HepG2 (cell line): Measurements from ENCODE around the gene KAZALD1. TPM values are rescaled to one million over a fixed set of nuclear protein-coding genes. Genes with fewer than 3 reads are reported as not detected.

ENCODE experiments used
- ATAC-seq: fragments of 200-7000 bp; cut with Tn5 transposase; 3 replicates; pipeline ENCODE4 v1.9.1; 2020; ENCODE audit warnings: mild to moderate bottlenecking, moderate library complexity
- BruUV-seq: library from RNA; stranded (reverse); fragments of 400-500 nt; replicated peaks from 2 replicates; lab custom pipeline; 2021; lab: Mats Ljungman, UMichigan
- CTCF ChIA-PET: fragments of 300-600 bp; formaldehyde crosslinking; extraction: SDS; loops from one replicate; lab custom pipeline; 2021; ENCODE audit warnings: low total read pairs, inconsistent platforms, low intra/inter-chr PET ratio; lab: Yijun Ruan, JAX
- POLR2A ChIA-PET: fragments of 350-600 bp; sonication (Branson Sonifier 250); formaldehyde crosslinking; loops from one replicate; lab custom pipeline; 2020; ENCODE audit warnings: antibody characterized with exemption, inconsistent platforms; lab: Yijun Ruan, JAX
- DNase-seq: peaks from one replicate; pipeline ENCODE4 v3.0.0-alpha.2; 2015; ENCODE audit warnings: low spot score
- FAIRE-seq: peaks from 3 replicates; lab custom pipeline; 2011; peaks lifted over from hg19 to GRCh38; lab: Jason Lieb, UNC
- H2AFZ ChIP-seq: one replicate; pipeline ENCODE4 v1.6.1; 2011; ENCODE audit warnings: low read length, inconsistent platforms
- H3K27ac ChIP-seq: fragments of 300-600 bp; 3 replicates; pipeline ENCODE4 v1.8.0; 2011; ENCODE audit warnings: mixed run types, mild to moderate bottlenecking, mixed read lengths, low read length, inconsistent platforms; ENCODE audit not compliant: insufficient read depth; ENCODE audit errors: extremely low read length
- H3K27me3 ChIP-seq, 2 experiments: fragments of 200-600 bp in 1 of 2; 2 replicates in 1 of 2; 3 replicates in 1 of 2; pipeline versions ENCODE4 v1.6.0 to v1.8.0; 2011; ENCODE audit warnings: low read length in 2 of 2, mild to moderate bottlenecking in 2 of 2, moderate library complexity in 2 of 2, inconsistent platforms in 1 of 2; ENCODE audit not compliant: insufficient read depth in 2 of 2, control insufficient read depth in 1 of 2
- H3K36me3 ChIP-seq, 2 experiments: fragments of 200-600 bp in 1 of 2; replicated peaks in 1 of 2; 2 replicates in 1 of 2; 3 replicates in 1 of 2; pipeline versions ENCODE4 v1.5.1 to v1.8.0; 2011; ENCODE audit warnings: low read length in 2 of 2, inconsistent platforms in 1 of 2; ENCODE audit not compliant: insufficient read depth in 2 of 2, control insufficient read depth in 1 of 2
- H3K4me1 ChIP-seq: 2 replicates; pipeline ENCODE4 v1.5.1; 2012; ENCODE audit warnings: low read length, inconsistent platforms; ENCODE audit not compliant: insufficient read depth
- H3K4me2 ChIP-seq: 2 replicates; pipeline ENCODE4 v1.6.0; 2011; ENCODE audit warnings: low read depth, low read length, inconsistent platforms
- H3K4me3 ChIP-seq, 3 experiments: fragments of 200-600 bp in 1 of 3; sonication (generic), shearing (Covaris generic) in 1 of 3; replicated peaks in 1 of 3; 2 replicates each; pipeline ENCODE4 v1.5.1; 2011 to 2016; ENCODE audit warnings: low read length in 3 of 3, inconsistent platforms in 2 of 3, low read depth in 2 of 3, mild to moderate bottlenecking in 2 of 3, control low read depth in 1 of 3, mixed read lengths in 1 of 3; ENCODE audit not compliant: insufficient read depth in 1 of 3
- H3K79me2 ChIP-seq: one replicate; pipeline ENCODE4 v1.6.1; 2011; ENCODE audit warnings: low read length, inconsistent platforms; ENCODE audit not compliant: insufficient read depth
- H3K9ac ChIP-seq: 2 replicates; pipeline ENCODE4 v1.6.0; 2011; ENCODE audit warnings: mild to moderate bottlenecking, low read depth, low read length, inconsistent platforms; ENCODE audit not compliant: insufficient read depth
- H3K9me3 ChIP-seq: 2 replicates; pipeline ENCODE4 v1.5.1; 2012; ENCODE audit warnings: mild to moderate bottlenecking, low read length
- H4K20me1 ChIP-seq: 2 replicates; pipeline ENCODE4 v1.6.0; 2011; ENCODE audit warnings: inconsistent platforms, mild to moderate bottlenecking, low read length, moderate library complexity; ENCODE audit not compliant: insufficient read depth
- ARNTL ChIP-seq: sonication (generic); formaldehyde crosslinking; IDR thresholded peaks from 2 replicates; pipeline ENCODE4 v1.4.0; 2020; ENCODE audit warnings: mild to moderate bottlenecking, missing genetic modification reagents
- CHD4 ChIP-seq: fragments of 200-600 bp; sonication (generic); IDR thresholded peaks from 2 replicates; pipeline ENCODE4 v1.7.0; 2017; ENCODE audit warnings: mild to moderate bottlenecking, low read length, borderline replicate concordance
- GFI1 ChIP-seq: sonication (generic); formaldehyde crosslinking; IDR thresholded peaks from 2 replicates; pipeline ENCODE4 v1.5.0; 2020; ENCODE audit warnings: missing genetic modification reagents, mild to moderate bottlenecking, borderline replicate concordance
- KLF15 ChIP-seq: sonication (generic); formaldehyde crosslinking; IDR thresholded peaks from 2 replicates; pipeline ENCODE4 v1.8.1; 2023; ENCODE audit warnings: borderline replicate concordance, mild to moderate bottlenecking, inconsistent platforms, missing genetic modification reagents, mixed read lengths
- MED1 ChIP-seq: sonication (generic); formaldehyde crosslinking; IDR thresholded peaks from 2 replicates; pipeline ENCODE4 v1.4.0; 2020; ENCODE audit warnings: missing genetic modification reagents
- NAIF1 ChIP-seq: sonication (generic); formaldehyde crosslinking; IDR thresholded peaks from 2 replicates; pipeline ENCODE4 v1.5.0; 2020; ENCODE audit warnings: mild to moderate bottlenecking, missing genetic modification reagents, borderline replicate concordance
- TBL1XR1 ChIP-seq: fragments of 150-350 bp; IDR thresholded peaks from 2 replicates; pipeline ENCODE4 v1.6.1; 2014; ENCODE audit warnings: borderline replicate concordance, low read length; ENCODE audit not compliant: partially characterized antibody
- THAP7 ChIP-seq: sonication (generic); formaldehyde crosslinking; IDR thresholded peaks from 2 replicates; pipeline ENCODE4 v1.8.1; 2023; ENCODE audit warnings: mild to moderate bottlenecking, missing genetic modification reagents
- ZFP62 ChIP-seq: sonication (generic); formaldehyde crosslinking; IDR thresholded peaks from 2 replicates; pipeline ENCODE4 v1.4.0; 2020; ENCODE audit warnings: missing genetic modification reagents
- ZNF256 ChIP-seq: sonication (generic); formaldehyde crosslinking; conservative IDR thresholded peaks from 2 replicates; pipeline ENCODE4 v1.4.0; 2020; ENCODE audit warnings: missing genetic modification reagents
- ZNF282 ChIP-seq: fragments of 450-650 bp; IDR thresholded peaks from 2 replicates; pipeline ENCODE4 v1.6.1; 2018; ENCODE audit not compliant: partially characterized antibody
- ZNF446 ChIP-seq: sonication (generic); formaldehyde crosslinking; IDR thresholded peaks from 2 replicates; pipeline ENCODE4 v1.5.0; 2020; ENCODE audit warnings: mild to moderate bottlenecking, missing genetic modification reagents
- ZNF580 ChIP-seq: IDR thresholded peaks from 2 replicates; pipeline ENCODE4 v1.6.1; 2016; ENCODE audit warnings: low read depth, borderline replicate concordance
- ZNF607 ChIP-seq: sonication (generic); formaldehyde crosslinking; IDR thresholded peaks from 2 replicates; pipeline ENCODE4 v1.5.1; 2020; ENCODE audit warnings: missing genetic modification reagents, mild to moderate bottlenecking, borderline replicate concordance
- ZNF720 ChIP-seq: sonication (generic); formaldehyde crosslinking; IDR thresholded peaks from 2 replicates; pipeline ENCODE4 v1.4.0; 2020; ENCODE audit warnings: missing genetic modification reagents
- WGBS: methylation state at CpG from one replicate; pipeline ENCODE4 v1.1.6; 2017; ENCODE audit warnings: low lambda C conversion rate; 5-methylcytosine and 5-hydroxymethylcytosine counted together
- in situ Hi-C: cut with HindIII; loops from 2 replicates; pipeline ENCODE4 v1.10.0; 2017; ENCODE audit warnings: low pct_unique_long_range_greater_than_20kb; ENCODE audit not compliant: extremely low pct_ligation_motif_present
- intact Hi-C: fragments of 100-400 bp; cut with micrococcal nuclease; formaldehyde crosslinking; loops from one replicate; pipeline ENCODE4 v1.10.0; 2022; ENCODE audit not compliant: unreplicated experiment
- polyA plus RNA-seq, 8 experiments: library from polyadenylated mRNA; depleted of rRNA in 3 of 8; stranded (reverse) in 7 of 8; unstranded in 1 of 8; fragments of >200 nt; fragmentation: Illumina TruSeq in 4 of 8; extraction: Trizol in 4 of 8; gene quantifications; 2 replicates each; pipeline versions ENCODE4 v1.2.1 to v1.2.3, GENCODE V29; 2011 to 2016; ENCODE audit warnings: low read depth in 4 of 8, missing spikeins in 1 of 8, mixed read lengths in 1 of 8; ENCODE audit not compliant: insufficient read depth in 1 of 8
- total RNA-seq, 5 experiments: library from RNA; depleted of rRNA; stranded (reverse); fragments of >200 nt; fragmentation: Illumina TruSeq; extraction: Trizol; gene quantifications; 2 replicates each; pipeline ENCODE4 v1.2.3, GENCODE V29; 2016; ENCODE audit warnings: low read depth in 1 of 5
- TF ChIP-seq, protein P1 (sequence below): IDR thresholded peaks from 2 replicates; pipeline ENCODE4 v1.6.1; 2012; ENCODE audit warnings: low read depth, low read length, improper control_type of control experiment

KAZALD1 gene
- total and polyA plus RNA-seq, 2 of the 13 experiments (the other 11 are each of a cell fraction or from before 2014, with no cell fraction given), result 16.7 to 27.7 TPM

GRCh38 chr10:101097881-101098280 lies 36.1 kb downstream of the KAZALD1 start:
- Histone ChIP-seq H3K79me2 (no peaks in the 10 kb centered on the region), H3K9ac (no peak overlapping the region), H3K4me1 (peaks cover 9% of the 10 kb centered on the region), H3K27me3 (peaks cover 5 to 45% of the 10 kb centered on the region in 2 experiments), H3K4me2 (no peak overlapping the region)
- in situ Hi-C loops, result loop anchor here (5.0 kb wide), 1 partner anchor 44 kb away; no protein-coding TSS in a partner anchor
- TF ChIP-seq ZFP62 (CRISPR knock-in tag) (no peak), KLF15 (CRISPR knock-in tag) (no peak), NAIF1 (CRISPR knock-in tag) (no peak), GFI1 (no peak), ZNF256 (CRISPR knock-in tag) (no peak)
- TF ChIP-seq, all 625 proteins: peak for 0
- H3K27ac ChIP-seq, result no peak overlapping the region
- no peak for ATAC-seq
- DNase-seq, result no peak
- CTCF ChIA-PET, result interaction anchor here (1.3 kb wide), 1 partner anchor 44 kb away, joined by 3 read pairs; no protein-coding TSS in a partner anchor
- no peaks in the 10 kb centered on the region for H3K36me3 ChIP-seq
- no TSS peak for BruUV-seq
- FAIRE-seq, result no peak
- H3K4me3 ChIP-seq, result no peak overlapping the region
- POLR2A ChIA-PET, result interaction anchor here (1.7 kb wide), 1 partner anchor 44 kb away, joined by 5 read pairs; no protein-coding TSS in a partner anchor
- no peaks in the 10 kb centered on the region for H4K20me1 ChIP-seq
- intact Hi-C loops, result no loop called here
- 8% methylated on average over 4 of the region's 4 CpGs for WGBS
- no peaks in the 10 kb centered on the region for H3K9me3 ChIP-seq
- H2AFZ ChIP-seq, result no peak overlapping the region

DNA sequence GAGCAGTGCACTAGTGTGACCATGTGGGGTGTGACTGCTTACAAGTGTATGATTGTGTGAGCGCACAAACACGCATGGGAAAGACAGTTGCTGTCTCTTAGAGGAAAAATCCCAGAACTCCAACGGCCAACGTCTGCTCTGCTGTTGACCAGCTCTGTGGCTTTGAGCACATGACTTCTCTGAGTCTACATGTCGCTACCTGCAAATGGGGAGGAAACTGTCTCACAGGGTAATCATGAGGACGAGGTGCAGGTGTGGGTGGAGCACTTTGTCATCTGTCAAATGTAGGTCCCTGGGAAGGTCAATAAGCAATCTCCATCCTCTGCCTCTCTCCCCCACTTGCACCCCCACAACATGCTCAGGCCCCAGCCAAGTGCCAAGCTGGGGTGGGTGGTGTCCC lies 38.1 kb downstream of the KAZALD1 start:
- H4K20me1 ChIP-seq, result no peaks in the 10 kb centered on the region
- H3K9ac ChIP-seq, result no peak overlapping the region
- DNase-seq (no peak), ATAC-seq (no peak), FAIRE-seq (no peak)
- no peaks in the 10 kb centered on the region for H3K79me2 ChIP-seq
- no peaks in the 10 kb centered on the region for H3K36me3 ChIP-seq
- in situ Hi-C loops, result loop anchor here (5.0 kb wide), 1 partner anchor 42 kb away; no protein-coding TSS in a partner anchor
- no peaks in the 10 kb centered on the region for H3K9me3 ChIP-seq
- H3K4me1 ChIP-seq, result no peaks in the 10 kb centered on the region
- H3K27me3 ChIP-seq, result peaks cover 3 to 25% of the 10 kb centered on the region in 2 experiments
- WGBS, result 47% methylated on average over 4 of the region's 6 CpGs
- ChIA-PET POLR2A (no interaction called here), CTCF (interaction anchor here (1.1 kb wide), 1 partner anchor 42 kb away, joined by 3 read pairs; no protein-coding TSS in a partner anchor)
- H3K4me2 ChIP-seq, result no peak overlapping the region
- H3K4me3 ChIP-seq, result no peak overlapping the region
- no TSS peak for BruUV-seq
- H3K27ac ChIP-seq, result no peak overlapping the region
- intact Hi-C loops, result no loop called here
- H2AFZ ChIP-seq, result no peak overlapping the region
- TF ChIP-seq ARNTL (CRISPR knock-in tag) (no peak), ZNF720 (CRISPR knock-in tag) (no peak), ZNF580 (CRISPR knock-in tag) (no peak), TBL1XR1 (no peak), CHD4 (no peak), MED1 (no peak), ZNF282 (no peak), THAP7 (CRISPR knock-in tag) (no peak), ZNF607 (CRISPR knock-in tag) (no peak), ZNF446 (CRISPR knock-in tag) (no peak)
- TF ChIP-seq, protein P1, sequence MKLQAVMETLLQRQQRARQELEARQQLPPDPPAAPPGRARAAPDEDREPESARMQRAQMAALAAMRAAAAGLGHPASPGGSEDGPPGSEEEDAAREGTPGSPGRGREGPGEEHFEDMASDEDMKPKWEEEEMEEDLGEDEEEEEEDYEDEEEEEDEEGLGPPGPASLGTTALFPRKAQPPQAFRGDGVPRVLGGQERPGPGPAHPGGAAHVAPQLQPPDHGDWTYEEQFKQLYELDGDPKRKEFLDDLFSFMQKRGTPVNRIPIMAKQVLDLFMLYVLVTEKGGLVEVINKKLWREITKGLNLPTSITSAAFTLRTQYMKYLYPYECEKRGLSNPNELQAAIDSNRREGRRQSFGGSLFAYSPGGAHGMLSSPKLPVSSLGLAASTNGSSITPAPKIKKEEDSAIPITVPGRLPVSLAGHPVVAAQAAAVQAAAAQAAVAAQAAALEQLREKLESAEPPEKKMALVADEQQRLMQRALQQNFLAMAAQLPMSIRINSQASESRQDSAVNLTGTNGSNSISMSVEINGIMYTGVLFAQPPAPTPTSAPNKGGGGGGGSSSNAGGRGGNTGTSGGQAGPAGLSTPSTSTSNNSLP, result no peak
